ENCODE data around the gene TALDO1.
"Not testable (repeated sequence)": the region's sequence is repeated elsewhere in the genome, so short reads cannot be mapped to it uniquely, and the experiment has no call there.

TALDO1 gene

GRCh38 chr11:737899-738298 is 9.4 kb upstream of the TALDO1 start:
- not testable (repeated sequence) for DNase-seq

DNA sequence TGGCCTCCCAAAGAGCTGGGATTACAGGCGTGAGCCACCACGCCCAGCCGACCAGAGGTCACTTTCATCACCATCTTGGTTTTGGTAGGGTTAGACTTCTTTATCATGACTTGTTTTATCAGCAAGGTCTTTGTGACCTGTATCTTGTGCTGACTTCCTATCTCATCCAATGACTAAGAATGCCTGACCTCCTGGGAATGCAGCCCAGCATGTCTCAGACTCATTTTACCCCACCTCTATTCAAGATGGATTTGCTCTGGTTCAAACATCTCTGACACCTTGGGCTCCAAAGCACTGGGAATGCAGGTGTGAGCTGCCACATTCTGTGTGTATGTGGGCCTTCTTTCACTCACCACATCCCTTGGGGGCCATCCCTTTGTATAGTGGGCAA is 5.1 kb upstream of the TALDO1 start:
- DNase-seq: no peak

- DNase-seq: no peak
These were observed 4.6 kb upstream of the TALDO1 start for GRCh38 chr11:742571-743201.

DNA sequence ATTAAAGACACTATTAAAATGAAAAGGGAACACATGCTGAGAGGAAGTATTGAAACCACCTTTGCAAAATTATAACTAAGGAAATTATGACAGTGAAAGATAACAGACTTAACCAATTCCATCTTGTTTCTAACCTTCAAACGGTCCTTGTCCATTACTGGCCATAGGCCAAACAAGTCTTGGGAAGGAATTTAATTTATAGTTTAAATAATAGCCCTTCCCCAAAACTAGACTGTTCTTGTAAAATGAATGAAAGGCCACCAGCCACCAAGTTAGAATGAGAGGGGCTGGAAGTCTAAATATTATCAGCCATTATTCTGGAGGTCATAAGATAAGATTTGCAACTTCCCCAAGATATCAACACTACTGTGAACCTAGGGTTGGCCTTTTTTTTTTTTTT is 1.8 kb upstream of the TALDO1 start:
- DNase-seq: no peak

GRCh38 chr11:746289-747157 is 741 bp upstream of the TALDO1 start:
- peak; percentile 50 to 61 for DNase-seq

GRCh38 chr11:748007-748359 is 719 bp downstream of the TALDO1 start:
- DNase-seq: no peak

DNA sequence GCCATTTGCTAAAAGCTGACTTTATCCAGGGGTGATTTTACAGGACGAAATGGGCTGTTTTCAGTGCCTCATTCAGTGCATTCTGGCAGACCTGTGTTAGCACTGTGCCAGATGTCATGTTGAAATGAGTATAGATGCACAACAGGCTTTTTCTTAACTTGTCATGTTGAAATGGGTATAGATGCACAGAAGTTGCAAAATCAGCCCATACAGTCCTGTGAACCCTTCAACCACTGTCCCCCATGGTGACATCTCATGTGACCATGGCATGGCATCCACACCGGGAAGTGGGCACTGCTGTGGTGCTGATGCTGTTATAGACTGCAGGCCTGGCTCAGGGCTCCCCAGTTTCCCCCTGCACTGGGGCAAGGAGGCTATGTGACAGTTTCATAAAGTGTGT is 2.5 kb downstream of the TALDO1 start:
- DNase-seq: no peak

GRCh38 chr11:760236-760635 is 13.0 kb downstream of the TALDO1 start:
- no peak for DNase-seq

DNA sequence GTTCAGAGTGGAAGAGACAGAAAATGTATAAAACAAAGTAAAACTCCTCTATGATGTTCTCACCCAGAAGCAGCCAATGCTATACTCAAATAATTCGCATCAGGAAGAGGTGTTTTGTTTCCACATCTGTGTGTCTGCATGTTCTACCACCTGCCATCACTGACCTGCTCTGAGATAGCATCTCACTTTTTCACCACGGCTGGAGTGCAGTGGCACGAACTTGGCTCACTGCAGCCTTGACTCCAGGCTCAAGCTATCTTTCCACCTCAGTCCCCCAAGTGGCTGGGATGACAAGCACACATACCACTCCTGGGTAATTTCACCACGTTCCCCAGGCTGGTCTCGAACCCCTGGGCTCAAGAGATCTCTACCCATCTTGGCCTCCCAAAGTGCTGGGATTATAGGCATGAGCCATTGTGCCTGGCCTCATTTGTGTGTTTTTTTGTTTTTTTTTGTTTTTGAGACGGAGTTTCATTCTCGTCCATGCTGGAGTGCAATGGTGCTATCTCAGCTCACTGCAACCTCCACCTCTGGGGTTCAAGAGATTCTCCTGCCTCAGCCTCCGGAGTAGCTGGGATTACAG is 14.4 kb downstream of the TALDO1 start:
- no peak for DNase-seq

DNA sequence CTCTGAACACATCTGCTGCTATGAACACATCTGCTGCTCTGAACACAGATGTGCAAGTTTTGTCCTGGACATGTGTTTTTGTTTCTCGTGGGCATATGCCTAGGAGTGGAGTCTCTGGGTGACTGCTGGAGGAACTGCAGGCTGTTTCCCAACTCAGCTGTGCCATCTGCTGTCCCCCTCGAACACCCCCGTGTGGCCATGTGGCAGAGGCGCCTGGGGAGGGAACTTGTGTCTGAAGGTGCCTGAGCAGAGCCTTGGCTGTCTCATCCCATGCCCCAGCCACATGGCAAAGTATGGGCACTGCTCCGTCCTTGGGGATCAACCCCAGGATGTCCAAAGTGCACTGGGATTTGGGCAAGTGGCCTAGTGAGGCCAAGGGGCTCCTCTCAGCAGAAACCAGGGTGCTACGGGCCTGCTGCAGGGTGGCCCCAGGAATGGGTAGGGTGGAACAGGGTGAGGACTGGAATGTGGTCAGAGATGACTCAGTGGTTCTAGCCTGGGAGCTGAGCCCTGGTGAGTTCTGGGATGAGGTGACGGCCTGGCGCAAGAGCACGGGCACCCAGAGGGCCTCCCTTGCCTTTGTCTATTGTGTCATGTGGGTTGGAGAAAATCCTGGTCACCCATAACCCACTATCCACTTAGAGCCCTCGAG is 15.3 kb downstream of the TALDO1 start:
- peak; percentile 89 to 92 for DNase-seq

DNA sequence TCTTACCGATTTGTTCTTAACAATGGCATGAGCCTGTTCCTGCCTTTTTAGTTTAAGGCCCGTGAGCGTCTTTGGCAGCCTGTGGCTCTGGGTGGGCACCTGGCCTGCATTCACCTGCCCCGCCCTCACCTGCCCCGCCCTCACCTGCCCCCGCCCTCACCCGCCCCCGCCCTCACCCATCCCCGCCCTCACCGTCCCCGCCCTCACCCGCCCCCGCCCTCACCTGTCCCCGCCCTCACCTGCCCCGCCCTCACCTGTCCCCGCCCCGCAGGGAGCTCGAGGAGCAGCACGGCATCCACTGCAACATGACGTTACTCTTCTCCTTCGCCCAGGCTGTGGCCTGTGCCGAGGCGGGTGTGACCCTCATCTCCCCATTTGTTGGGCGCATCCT is 15.8 kb downstream of the TALDO1 start:
- DNase-seq: no peak

DNA sequence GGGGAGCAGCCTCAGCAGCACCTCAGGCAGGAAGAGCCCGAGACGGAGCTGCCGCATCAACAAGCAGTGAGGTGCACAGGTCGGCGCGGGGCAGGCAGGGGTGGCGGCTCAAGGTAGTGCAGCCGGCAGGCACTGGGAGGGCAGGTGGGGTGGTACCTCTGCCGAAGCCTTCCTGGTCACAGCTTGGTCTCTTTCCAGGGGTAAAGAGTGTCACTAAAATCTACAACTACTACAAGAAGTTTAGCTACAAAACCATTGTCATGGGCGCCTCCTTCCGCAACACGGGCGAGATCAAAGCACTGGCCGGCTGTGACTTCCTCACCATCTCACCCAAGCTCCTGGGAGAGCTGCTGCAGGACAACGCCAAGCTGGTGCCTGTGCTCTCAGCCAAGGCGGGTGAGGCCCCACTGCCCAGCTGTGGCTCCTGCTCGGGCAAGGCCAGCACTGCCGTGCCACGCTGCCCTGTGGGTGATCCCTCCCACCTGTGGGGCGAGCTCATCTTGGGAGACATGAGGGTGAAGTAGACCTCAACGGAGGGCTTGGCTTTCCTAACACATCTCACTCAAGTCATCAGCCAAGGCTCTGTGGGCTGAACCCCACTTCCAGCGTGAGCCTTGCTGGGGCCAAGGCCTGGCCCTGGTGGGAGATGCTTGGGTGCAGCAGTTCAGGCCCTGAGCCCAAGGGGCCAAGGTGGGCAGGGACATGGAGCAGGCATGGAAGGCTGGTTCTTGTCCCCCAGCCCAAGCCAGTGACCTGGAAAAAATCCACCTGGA is 16.5 kb downstream of the TALDO1 start:
- no peak for DNase-seq

- no peak for DNase-seq
These were observed 17.2 kb downstream of the TALDO1 start for GRCh38 chr11:764322-765024.

GRCh38 chr11:765025-765801 is 17.9 kb downstream of the TALDO1 start:
- peak; percentile 64 to 74 for DNase-seq

DNA sequence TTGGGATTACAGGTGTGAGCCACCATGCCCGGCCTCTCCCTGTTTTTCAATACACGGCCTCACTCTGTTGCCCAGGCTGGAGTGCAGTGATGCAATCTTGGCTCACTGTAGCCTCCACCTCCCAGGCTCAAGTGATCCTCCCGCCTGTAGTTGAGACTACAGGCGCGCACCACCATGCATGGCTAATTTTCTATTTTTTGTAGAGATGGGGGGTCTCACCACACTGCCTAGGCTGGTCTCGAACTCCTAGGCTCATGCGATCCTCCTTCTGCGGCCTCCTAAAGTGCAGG is 18.5 kb downstream of the TALDO1 start:
- no peak for DNase-seq

DNA sequence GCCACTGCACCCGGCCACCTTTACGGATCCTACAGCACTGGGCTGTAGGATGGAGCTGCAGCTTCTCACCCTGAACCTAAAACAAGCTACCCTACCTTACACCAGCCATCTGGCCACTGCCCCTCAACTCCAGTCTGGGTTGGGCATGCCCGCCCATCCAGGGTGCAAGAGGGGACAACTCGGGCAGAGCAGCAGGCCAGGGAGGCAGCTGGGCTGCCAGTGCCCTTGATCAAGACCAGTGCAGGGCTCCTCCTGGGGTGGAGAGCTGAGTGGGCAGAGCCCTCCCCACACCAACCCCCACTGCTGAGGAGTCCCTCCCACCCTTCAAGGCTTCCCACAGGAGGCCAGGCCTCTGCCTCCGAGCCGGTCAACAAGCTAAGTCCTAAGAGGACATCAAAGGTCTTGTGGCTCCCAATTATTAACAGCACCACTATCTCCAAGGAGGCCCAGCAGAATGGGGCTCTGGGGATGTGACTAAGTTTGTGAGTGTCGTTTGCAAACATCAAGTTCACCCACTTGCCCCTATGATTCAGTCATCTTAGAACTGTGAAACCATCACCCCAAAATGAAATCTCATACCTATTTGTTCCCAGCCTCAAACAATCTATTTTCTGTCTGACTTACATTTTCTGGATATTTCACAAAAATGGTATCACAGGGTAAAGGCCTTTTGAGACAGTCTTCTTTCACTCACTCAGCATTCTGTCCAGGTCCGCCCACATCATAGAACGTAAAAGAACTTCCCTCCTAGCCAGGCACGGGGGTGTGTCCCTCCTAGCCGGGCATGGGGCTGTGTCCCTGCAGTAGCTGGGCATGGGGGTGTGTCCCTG is 19.1 kb downstream of the TALDO1 start:
- DNase-seq: no peak

GRCh38 chr11:766936-767210 is 19.6 kb downstream of the TALDO1 start:
- no peak for DNase-seq

DNA sequence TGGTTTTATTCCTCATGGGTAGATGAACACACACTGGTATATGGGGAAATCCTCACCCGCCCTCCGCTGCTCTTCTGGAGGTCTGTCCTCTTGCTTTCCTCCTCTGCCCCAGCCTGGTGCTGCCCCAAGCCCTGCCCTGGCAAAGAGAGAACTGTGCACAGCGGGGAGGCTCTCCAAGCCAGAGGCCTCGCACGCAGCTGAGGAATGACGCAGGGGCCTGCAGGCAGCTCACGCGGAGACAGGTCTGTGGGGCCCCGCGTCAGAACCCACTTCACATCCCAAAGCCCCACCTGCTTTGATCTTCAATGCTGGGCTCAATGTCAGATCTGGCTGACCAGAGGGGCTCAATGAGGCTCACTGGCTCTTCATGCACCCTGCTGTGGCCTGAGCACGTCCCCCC is 20.0 kb downstream of the TALDO1 start:
- DNase-seq: no peak

- DNase-seq: no peak
These were observed 22.8 kb downstream of the TALDO1 start for GRCh38 chr11:769887-770641.
